Nephron (organoid): Measurements from ENCODE around the gene PRSS1.
"Not testable (repeated sequence)": the region's sequence is repeated elsewhere in the genome, so short reads cannot be mapped to it uniquely, and the experiment has no call there.

ENCODE experiments used
- H3K27ac Mint-ChIP-seq, 3 experiments: 2 replicates each; pipeline ENCODE4 v1.8.0; 2020; ENCODE audit warnings: mixed read lengths in 3 of 3, mild to moderate bottlenecking in 2 of 3, moderate library complexity in 1 of 3
- H3K27me3 Mint-ChIP-seq: 2 replicates; pipeline ENCODE4 v1.8.0; 2021; ENCODE audit warnings: low read depth, mild to moderate bottlenecking, moderate library complexity, mixed read lengths
- H3K36me3 Mint-ChIP-seq: 2 replicates; pipeline ENCODE4 v1.8.0; 2020; ENCODE audit warnings: low read depth, mixed read lengths
- H3K4me1 Mint-ChIP-seq: 2 replicates; pipeline ENCODE4 v1.8.0; 2020; ENCODE audit warnings: mixed read lengths
- H3K4me3 Mint-ChIP-seq, 3 experiments: 2 replicates each; pipeline ENCODE4 v1.8.0; 2020; ENCODE audit warnings: mild to moderate bottlenecking in 3 of 3, mixed read lengths in 3 of 3, moderate library complexity in 2 of 3
- H3K9me3 Mint-ChIP-seq: 2 replicates; pipeline ENCODE4 v1.8.0; 2020; ENCODE audit warnings: mixed read lengths
- CTCF ChIP-seq, 3 experiments: fragments of 200-600 bp; sonication (generic); IDR thresholded peaks; one replicate each; pipeline ENCODE4 v1.5.0; 2021; ENCODE audit warnings: antibody characterized with exemption in 3 of 3; ENCODE audit not compliant: unreplicated experiment in 3 of 3

Gene PRSS1

GRCh38 chr7:142745091-142745635 is 4.1 kb upstream of the PRSS1 start:
- Mint-ChIP-seq H3K27ac (no peak overlapping the region), H3K27me3 (peaks cover 13% of the 10 kb centered on the region), H3K4me1 (no peaks in the 10 kb centered on the region), H3K9me3 (no peaks in the 10 kb centered on the region), H3K4me3 (no peak overlapping the region), H3K36me3 (no peaks in the 10 kb centered on the region)
- no peak for TF ChIP-seq CTCF (IDR thresholded peaks at IDR 0.05; ENCODE audit: unreplicated experiment in 3 of 3)

- H3K36me3 Mint-ChIP-seq, result no peaks in the 10 kb centered on the region
- no peaks in the 10 kb centered on the region for H3K4me1 Mint-ChIP-seq
- TF ChIP-seq CTCF (IDR thresholded peaks at IDR 0.05; ENCODE audit: unreplicated experiment in 3 of 3), result no peak
- H3K4me3 Mint-ChIP-seq, result no peak overlapping the region
- peaks cover 13% of the 10 kb centered on the region for H3K27me3 Mint-ChIP-seq
- H3K9me3 Mint-ChIP-seq, result no peaks in the 10 kb centered on the region
- no peak overlapping the region for H3K27ac Mint-ChIP-seq
Observed at GRCh38 chr7:142745745-142746144, 3.5 kb upstream of the PRSS1 start.

- Mint-ChIP-seq H3K4me1 (no peaks in the 10 kb centered on the region), H3K9me3 (no peaks in the 10 kb centered on the region), H3K36me3 (no peaks in the 10 kb centered on the region), H3K4me3 (no peak overlapping the region), H3K27ac (no peak overlapping the region), H3K27me3 (peaks cover 13% of the 10 kb centered on the region)
- TF ChIP-seq CTCF (IDR thresholded peaks at IDR 0.05; ENCODE audit: unreplicated experiment in 3 of 3), result no peak
Observed at GRCh38 chr7:142746264-142746663, 3.0 kb upstream of the PRSS1 start.

DNA sequence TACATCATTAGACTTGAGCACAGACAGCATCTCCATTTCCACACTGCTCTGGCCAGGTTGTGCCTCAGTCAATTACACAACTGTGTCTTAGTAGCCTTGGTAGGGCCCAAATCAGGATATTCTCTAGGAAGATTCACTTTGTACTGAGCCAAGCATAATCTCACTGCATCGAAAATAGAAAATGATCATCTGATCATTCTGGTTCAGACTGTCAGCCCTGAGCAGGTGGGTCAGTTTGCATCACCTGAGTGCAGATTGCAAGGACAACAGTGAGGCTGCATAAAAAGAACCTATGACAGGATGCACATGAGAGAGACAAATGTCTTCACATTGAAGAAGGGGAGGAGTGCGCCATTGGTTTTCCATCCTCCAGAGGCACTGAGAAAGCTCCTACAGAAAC is 862 bp upstream of the PRSS1 start:
- H3K27me3 Mint-ChIP-seq, result peaks cover 14% of the 10 kb centered on the region
- not testable (repeated sequence) for H3K36me3 Mint-ChIP-seq, H3K4me1 Mint-ChIP-seq, H3K4me3 Mint-ChIP-seq, H3K27ac Mint-ChIP-seq, H3K9me3 Mint-ChIP-seq

- Mint-ChIP-seq H3K9me3 (no peaks in the 10 kb centered on the region), H3K4me1 (no peaks in the 10 kb centered on the region), H3K27ac (no peak overlapping the region), H3K4me3 (no peak overlapping the region), H3K27me3 (peaks cover 14% of the 10 kb centered on the region), H3K36me3 (no peaks in the 10 kb centered on the region)
- no peak for TF ChIP-seq CTCF (IDR thresholded peaks at IDR 0.05; ENCODE audit: unreplicated experiment in 3 of 3)
Observed at GRCh38 chr7:142750321-142750938, 1.2 kb downstream of the PRSS1 start.

DNA sequence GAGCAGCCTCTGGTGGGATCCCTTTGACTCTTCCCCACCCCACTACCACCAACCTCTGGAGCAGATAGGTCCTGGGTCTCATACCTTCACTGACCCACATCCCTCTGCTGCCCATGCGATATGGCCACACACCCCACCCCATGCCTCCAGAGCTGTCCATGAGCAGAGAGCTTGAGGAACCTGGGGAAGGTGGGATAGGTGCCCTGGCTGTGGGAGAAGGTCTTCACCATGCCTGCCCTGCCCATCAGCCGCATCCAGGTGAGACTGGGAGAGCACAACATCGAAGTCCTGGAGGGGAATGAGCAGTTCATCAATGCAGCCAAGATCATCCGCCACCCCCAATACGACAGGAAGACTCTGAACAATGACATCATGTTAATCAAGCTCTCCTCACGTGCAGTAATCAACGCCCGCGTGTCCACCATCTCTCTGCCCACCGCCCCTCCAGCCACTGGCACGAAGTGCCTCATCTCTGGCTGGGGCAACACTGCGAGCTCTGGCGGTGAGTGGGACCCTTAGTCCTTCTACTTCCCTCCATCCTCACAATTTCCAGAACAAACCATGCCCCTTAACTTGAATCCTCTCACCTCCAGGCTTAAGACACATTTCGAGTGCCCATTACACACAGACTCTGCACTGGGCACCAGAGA is 2.4 kb downstream of the PRSS1 start:
- not testable (repeated sequence) for H3K27ac Mint-ChIP-seq, H3K4me1 Mint-ChIP-seq, H3K9me3 Mint-ChIP-seq, H3K4me3 Mint-ChIP-seq, H3K36me3 Mint-ChIP-seq
- peaks cover 11% of the 10 kb centered on the region for H3K27me3 Mint-ChIP-seq
